GM12891 (cell line): ENCODE data around the gene GNB1.

Experiments used
- POLR2A ChIP-seq: IDR thresholded peaks from 2 replicates; pipeline ENCODE4 v1.6.1; 2011; ENCODE audit warnings: low read depth, low read length, control low read depth
- TAF1 ChIP-seq: IDR thresholded peaks from 2 replicates; pipeline ENCODE4 v1.6.1; 2011; ENCODE audit warnings: low read depth, low read length, control low read depth

DNA sequence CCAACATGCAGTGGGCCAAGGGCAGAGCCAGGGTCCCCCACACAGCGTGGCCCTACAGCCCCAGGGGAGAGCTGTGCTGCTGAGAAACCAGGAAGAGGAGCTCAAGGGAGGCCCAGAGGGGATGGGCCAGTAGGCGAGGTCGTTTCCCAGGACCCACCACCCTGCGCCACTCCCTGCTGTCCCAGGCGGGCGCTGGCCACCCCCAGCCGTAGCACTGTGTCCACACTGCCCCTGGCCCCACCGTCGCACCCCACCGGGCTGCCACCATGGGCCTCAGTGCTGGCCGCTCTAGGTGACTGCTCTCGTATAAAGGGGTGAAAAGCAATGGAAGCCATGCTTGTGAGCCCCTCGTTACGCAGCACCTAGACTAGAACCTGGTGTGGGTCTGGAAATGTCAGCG, 135.0 kb downstream of the GNB1 start:
- TF ChIP-seq POLR2A = no peak
- TF ChIP-seq TAF1 = no peak
